Skeletal muscle satellite cell (primary cell): ENCODE measurements around the gene CSNK1G3.

Experiments
- H3K27me3 ChIP-seq: 2 replicates; pipeline ENCODE4 v1.7.0; 2013; ENCODE audit warnings: low read length; ENCODE audit not compliant: control insufficient read depth, insufficient read depth
- H3K36me3 ChIP-seq: 2 replicates; pipeline ENCODE4 v1.7.0; 2013; ENCODE audit warnings: mild to moderate bottlenecking, control low read depth, low read length; ENCODE audit not compliant: insufficient read depth
- H3K4me1 ChIP-seq: 2 replicates; pipeline ENCODE4 v1.7.0; 2013; ENCODE audit warnings: low read length; ENCODE audit not compliant: control insufficient read depth, insufficient read depth
- H3K4me2 ChIP-seq: 2 replicates; pipeline ENCODE4 v1.7.0; 2013; ENCODE audit warnings: mild to moderate bottlenecking, low read length
- H3K4me3 ChIP-seq: 2 replicates; pipeline ENCODE4 v1.7.0; 2013; ENCODE audit warnings: low read length
- H3K9ac ChIP-seq: 2 replicates; pipeline ENCODE4 v1.7.0; 2013; ENCODE audit warnings: mild to moderate bottlenecking, low read depth, low read length, moderate library complexity
- H3K9me3 ChIP-seq: replicated peaks from 2 replicates; pipeline ENCODE4 v1.7.0; 2013; ENCODE audit warnings: mild to moderate bottlenecking, control low read depth, low read length

The CSNK1G3 gene

DNA sequence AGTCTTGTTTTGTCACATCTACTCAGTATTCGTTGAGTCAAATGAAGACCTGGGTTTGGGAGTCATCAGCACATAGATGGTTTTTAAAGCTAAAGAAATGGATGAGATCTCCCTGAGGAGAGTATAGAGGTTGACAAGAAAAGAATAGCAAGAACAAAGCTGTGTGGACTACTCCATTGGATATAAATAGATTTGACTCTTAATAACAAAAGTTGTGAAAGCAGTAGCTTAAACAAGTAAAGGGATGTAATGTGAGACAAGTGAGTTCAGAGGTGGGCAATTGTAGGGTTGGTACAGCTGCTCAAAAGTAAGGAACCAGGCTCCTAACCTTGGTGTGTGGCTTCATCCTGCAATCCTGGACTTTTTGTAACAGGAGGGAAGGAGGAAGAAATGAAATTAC lies 49.3 kb downstream of the CSNK1G3 start:
- Histone ChIP-seq H3K4me1 (peaks cover under 1% of the 10 kb centered on the region), H3K4me2 (no peak overlapping the region), H3K9ac (no peak overlapping the region), H3K9me3 (no peaks in the 10 kb centered on the region), H3K4me3 (no peak overlapping the region), H3K27me3 (no peaks in the 10 kb centered on the region), H3K36me3 (peaks cover 4% of the 10 kb centered on the region)

DNA sequence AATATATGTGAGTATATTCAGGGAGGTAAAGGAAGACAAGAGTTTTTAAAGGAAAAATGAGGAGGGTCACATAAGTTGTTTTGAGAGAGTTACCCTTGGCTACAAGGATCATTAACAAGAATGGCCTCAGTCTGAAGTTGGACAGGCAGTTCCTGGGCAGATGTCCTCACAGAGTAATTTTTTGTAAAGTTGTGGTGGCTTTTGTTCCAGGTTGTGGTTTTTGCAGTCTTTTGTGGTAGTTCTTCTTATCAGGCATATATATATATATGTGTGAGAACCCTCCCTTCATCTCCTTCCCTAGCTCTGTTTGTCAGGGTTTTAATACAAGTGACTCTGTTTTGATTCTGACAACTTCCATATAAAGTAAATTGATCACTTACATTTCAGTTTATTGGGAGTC lies 60.0 kb downstream of the CSNK1G3 start:
- Histone ChIP-seq H3K9me3 (no peaks in the 10 kb centered on the region), H3K27me3 (no peaks in the 10 kb centered on the region), H3K9ac (no peak overlapping the region), H3K4me3 (no peak overlapping the region), H3K36me3 (peaks cover 7% of the 10 kb centered on the region), H3K4me1 (no peaks in the 10 kb centered on the region), H3K4me2 (no peak overlapping the region)

DNA sequence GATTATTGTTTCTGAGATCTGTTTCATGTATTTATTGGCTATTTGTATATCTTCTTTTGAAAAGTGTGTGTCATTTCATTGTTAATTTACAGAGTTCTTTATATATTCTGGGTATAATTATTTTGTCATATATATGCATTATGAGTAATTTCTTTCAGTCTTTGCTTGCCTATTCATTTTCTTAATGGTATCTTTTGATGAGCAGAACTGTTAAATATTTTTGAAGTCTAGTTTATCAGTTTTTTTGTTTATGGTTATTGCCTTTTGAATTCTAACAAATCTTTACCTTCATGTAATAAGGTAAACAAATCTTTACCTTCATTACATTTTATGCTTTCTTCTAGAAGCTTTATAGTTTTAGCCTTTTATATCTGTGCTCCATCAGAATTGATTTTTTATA lies 66.4 kb downstream of the CSNK1G3 start:
- Histone ChIP-seq H3K4me2 (no peak overlapping the region), H3K9me3 (no peaks in the 10 kb centered on the region), H3K36me3 (peaks cover 14% of the 10 kb centered on the region), H3K4me1 (no peaks in the 10 kb centered on the region), H3K9ac (no peak overlapping the region), H3K4me3 (no peak overlapping the region), H3K27me3 (no peaks in the 10 kb centered on the region)

DNA sequence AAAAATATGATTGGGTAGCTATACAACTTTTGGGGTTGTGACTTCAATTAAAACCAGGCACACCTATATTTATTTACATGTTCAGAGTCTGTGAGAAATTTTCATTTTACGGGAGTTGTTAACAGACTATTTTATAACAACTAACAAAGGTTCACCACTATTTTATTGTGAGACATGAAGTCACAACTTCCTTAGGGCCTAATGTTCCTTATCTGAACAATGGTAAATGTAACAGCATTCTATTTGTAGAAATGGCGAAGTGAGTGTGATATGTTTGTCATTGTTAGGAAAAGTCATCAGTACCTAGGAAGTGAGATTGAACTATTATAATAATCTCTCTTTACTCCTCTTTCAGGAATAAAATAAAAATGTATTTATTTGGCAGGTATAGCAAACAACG lies 67.4 kb downstream of the CSNK1G3 start:
- H3K4me1 ChIP-seq = no peaks in the 10 kb centered on the region
- H3K4me3 ChIP-seq = no peak overlapping the region
- no peak overlapping the region for H3K4me2 ChIP-seq
- H3K9ac ChIP-seq = no peak overlapping the region
- peaks cover 14% of the 10 kb centered on the region for H3K36me3 ChIP-seq
- H3K27me3 ChIP-seq = no peaks in the 10 kb centered on the region
- H3K9me3 ChIP-seq = no peaks in the 10 kb centered on the region

DNA sequence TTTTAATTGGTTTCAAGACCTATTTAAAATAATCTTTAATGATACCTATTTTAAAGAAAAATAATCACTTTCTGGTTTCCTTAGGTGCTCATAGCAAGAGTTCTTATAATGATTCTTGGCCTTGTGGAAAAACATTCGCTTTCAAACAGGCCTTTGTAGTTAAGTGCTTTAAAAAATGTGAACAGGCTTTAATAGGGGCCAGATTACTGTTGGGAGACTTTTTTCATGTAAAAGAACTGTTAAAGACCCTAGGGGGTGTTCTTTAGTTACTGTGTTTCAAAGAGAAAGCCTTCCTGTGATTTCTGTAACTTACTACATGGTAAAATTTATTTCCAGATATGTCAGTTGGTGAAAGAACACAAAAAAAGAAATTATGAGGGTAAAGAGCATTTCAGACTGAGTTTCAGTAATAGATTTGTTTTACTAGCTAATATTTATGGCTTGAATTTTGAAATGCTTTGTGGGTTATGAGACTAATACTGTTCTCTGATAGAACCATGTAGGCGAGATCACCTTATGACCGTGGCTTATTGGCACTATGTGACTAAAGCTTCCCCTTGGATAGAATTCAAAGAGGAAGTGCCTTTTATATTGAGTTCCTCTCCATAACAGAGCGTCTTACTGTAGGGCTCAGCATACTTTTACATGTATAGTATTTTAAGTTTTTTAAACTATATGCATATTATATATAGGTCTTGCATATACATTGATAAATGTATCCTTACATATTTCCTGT lies 70.7 kb downstream of the CSNK1G3 start:
- H3K27me3 ChIP-seq = no peaks in the 10 kb centered on the region
- peaks cover 6% of the 10 kb centered on the region for H3K36me3 ChIP-seq
- H3K4me3 ChIP-seq = no peak overlapping the region
- H3K4me1 ChIP-seq = no peaks in the 10 kb centered on the region
- no peak overlapping the region for H3K9ac ChIP-seq
- H3K9me3 ChIP-seq = no peaks in the 10 kb centered on the region
- H3K4me2 ChIP-seq = no peak overlapping the region

DNA sequence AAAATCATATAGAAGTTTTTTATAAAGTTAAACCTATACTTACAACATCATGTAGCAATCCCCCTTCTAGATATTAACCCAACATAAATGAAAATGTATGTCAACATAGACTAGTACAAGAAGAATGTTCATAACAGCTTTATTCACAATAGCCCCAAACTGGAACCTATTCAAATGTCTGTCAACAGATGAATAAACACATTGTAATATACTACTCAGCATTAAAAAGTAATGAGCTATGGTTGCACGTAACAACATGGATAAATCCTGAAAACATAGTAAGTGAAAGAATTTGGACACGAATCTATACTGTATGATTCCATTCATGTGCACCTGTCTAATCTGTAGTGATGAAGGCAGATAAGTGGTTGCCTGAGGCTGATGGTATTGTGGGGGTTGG lies 73.9 kb downstream of the CSNK1G3 start:
- Histone ChIP-seq H3K27me3 (no peaks in the 10 kb centered on the region), H3K9me3 (no peaks in the 10 kb centered on the region), H3K4me1 (no peaks in the 10 kb centered on the region), H3K4me3 (no peak overlapping the region), H3K4me2 (no peak overlapping the region), H3K36me3 (peaks cover 10% of the 10 kb centered on the region), H3K9ac (no peak overlapping the region)

DNA sequence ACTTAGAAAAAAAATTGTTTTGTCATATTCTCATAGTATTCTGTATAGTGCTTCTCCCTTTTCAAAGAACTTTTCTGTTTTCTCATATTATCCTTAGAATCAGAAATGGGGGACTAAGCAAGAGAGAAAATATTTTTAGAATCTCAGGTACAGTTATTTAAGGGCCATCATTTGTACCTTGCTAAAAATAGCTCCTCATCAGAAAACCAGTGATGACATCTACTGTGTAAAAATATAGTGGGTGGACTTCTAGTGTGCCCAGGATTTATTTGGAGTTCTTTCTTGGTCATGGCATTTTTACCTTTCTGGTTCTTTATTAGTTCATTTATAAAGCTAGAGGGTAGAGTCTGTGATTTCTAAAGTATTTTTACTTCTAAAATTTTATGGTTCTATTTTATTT lies 82.5 kb downstream of the CSNK1G3 start:
- Histone ChIP-seq H3K9me3 (no peaks in the 10 kb centered on the region), H3K9ac (no peak overlapping the region), H3K4me1 (no peaks in the 10 kb centered on the region), H3K4me2 (no peak overlapping the region), H3K27me3 (no peaks in the 10 kb centered on the region), H3K36me3 (peaks cover 34% of the 10 kb centered on the region), H3K4me3 (no peak overlapping the region)

DNA sequence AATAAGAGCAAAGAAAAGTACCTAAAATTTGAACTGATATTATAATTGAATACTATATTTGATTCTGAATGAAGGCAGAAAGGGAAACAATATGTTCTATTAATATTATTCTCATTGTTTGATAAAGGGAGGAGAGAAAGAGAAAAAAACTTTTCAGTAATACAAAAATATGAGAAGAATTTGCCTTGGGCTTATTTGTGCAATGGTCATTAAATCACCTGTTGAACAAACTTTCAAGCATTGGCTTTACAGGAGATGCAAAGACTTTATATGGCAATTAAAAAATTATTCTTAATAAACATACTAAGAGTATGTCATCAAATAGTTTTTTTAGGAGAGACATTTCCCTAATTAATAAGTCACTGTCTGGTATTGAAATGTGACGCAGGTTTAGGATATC lies 85.0 kb downstream of the CSNK1G3 start:
- Histone ChIP-seq H3K27me3 (no peaks in the 10 kb centered on the region), H3K36me3 (peaks cover 27% of the 10 kb centered on the region), H3K4me3 (no peak overlapping the region), H3K4me1 (no peaks in the 10 kb centered on the region), H3K9me3 (no peaks in the 10 kb centered on the region), H3K9ac (no peak overlapping the region), H3K4me2 (no peak overlapping the region)

DNA sequence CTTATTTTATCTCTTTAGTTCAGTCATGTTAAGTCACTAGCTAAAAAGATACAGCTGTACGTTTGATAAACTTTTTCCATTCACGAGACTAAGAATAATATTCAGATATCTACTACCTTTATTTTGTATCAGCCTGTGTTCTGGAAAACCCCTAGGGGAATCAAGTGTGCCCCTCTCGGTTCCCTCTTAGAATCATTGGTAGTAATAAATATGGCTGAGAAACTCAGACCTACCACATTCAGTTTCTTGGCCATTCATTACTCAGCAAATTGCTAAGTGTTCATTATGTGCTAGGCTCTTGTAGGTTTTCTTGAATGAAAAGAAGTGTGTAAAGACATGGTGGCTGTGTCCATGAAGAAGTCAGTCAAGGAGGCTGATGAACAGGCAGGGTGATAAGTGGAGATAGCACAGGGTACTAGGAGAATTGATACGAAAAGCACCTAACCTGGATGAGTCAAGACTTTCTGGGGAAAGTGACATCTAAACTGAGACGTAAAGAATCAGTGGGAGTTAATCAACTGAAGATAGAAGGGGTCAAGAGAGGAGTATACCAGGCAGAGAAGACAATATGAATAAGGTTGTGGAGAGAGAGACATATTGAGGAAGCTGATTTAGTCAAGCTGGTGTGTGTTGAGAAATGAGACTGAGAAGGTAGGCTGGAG lies 86.2 kb downstream of the CSNK1G3 start:
- H3K4me2 ChIP-seq = no peak overlapping the region
- H3K9me3 ChIP-seq = no peaks in the 10 kb centered on the region
- H3K4me1 ChIP-seq = no peaks in the 10 kb centered on the region
- no peaks in the 10 kb centered on the region for H3K27me3 ChIP-seq
- peaks cover 28% of the 10 kb centered on the region for H3K36me3 ChIP-seq
- H3K4me3 ChIP-seq = no peak overlapping the region
- no peak overlapping the region for H3K9ac ChIP-seq

DNA sequence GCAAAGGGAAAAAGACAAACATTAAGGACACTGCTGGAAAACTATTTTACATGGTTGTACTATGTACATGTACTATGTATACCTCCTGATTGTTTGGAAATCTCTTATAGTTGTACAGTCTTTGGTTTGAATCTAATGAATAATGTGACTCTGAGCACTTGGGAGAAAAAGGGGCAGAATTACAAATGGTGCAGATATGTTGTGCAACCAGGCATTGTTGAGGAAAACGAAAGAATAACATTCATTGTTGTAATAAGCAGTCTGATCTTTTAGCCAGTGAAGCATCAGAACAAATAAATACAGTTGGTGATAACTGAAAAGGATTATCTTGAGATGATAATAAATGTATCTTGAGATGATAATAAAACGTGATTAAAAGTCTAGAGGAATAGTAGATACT lies 87.2 kb downstream of the CSNK1G3 start:
- H3K4me1 ChIP-seq = no peaks in the 10 kb centered on the region
- no peaks in the 10 kb centered on the region for H3K9me3 ChIP-seq
- no peak overlapping the region for H3K9ac ChIP-seq
- no peaks in the 10 kb centered on the region for H3K27me3 ChIP-seq
- no peak overlapping the region for H3K4me2 ChIP-seq
- peaks cover 26% of the 10 kb centered on the region for H3K36me3 ChIP-seq
- no peak overlapping the region for H3K4me3 ChIP-seq

DNA sequence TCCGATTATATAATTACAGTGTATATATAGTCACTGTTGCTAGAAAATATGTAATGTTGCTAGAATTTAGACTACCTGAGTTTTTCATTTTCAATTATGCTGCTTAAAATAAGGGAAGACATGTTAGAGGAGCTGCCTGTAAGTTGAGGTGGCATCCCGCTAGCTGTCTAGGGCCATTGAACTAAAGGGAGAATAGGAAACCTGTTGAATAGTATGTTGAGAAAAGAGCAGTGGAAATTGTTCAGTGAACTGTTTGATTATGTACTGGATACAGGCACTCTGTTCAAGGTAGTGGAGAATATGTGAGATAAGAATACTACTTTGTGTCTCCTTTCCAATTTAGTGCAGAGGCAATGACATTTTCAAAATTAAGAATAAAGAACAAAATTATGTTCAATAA lies 89.6 kb downstream of the CSNK1G3 start:
- Histone ChIP-seq H3K4me2 (no peak overlapping the region), H3K4me1 (no peaks in the 10 kb centered on the region), H3K27me3 (no peaks in the 10 kb centered on the region), H3K9ac (no peak overlapping the region), H3K9me3 (no peaks in the 10 kb centered on the region), H3K36me3 (peaks cover 19% of the 10 kb centered on the region), H3K4me3 (no peak overlapping the region)

DNA sequence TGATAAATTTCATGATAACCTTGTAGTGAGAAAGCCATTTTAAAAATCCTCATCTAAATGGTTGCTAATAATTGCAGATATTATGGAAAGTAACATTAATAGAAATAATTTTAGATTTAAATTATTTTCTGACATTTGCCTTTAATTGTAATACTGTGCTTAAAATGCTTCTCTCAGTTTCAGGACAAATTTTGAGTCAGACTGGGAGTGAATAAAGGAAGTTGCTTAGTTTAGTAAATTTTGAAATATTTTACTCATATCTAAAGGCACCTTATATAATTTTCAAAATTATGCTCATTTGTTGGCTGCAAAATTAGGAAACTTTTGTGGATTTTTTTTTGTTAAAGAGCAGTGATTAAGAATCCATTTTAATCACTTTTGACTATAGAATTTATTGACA lies 93.8 kb downstream of the CSNK1G3 start:
- no peaks in the 10 kb centered on the region for H3K4me1 ChIP-seq
- H3K9me3 ChIP-seq = no peaks in the 10 kb centered on the region
- H3K9ac ChIP-seq = no peak overlapping the region
- H3K4me2 ChIP-seq = no peak overlapping the region
- H3K36me3 ChIP-seq = peaks cover 27% of the 10 kb centered on the region
- no peaks in the 10 kb centered on the region for H3K27me3 ChIP-seq
- no peak overlapping the region for H3K4me3 ChIP-seq
